ENCODE data around the gene ARFGAP1.
A peak's percentile ranks its signal among the peaks of the same experiment; 100 is the strongest.

ARFGAP1 gene

DNA sequence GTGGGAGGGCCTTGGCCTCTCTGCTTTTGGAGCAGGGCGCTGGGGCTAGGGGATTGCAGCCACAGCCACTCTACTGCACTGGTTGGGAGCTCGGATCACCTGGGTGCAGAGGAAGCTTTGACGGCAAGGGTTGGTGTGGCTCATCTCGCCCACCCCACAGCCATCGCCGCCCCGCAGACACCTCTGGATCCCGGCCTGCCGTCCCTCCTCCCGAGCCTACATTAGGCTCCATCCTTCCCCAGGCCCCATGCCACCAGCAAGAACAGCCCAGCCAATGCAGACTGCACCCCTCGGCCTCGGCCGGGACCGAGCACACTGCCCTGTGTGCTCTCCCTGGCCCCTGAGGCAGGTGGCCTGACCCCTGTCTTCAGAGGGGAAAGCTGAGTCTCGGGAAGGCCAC is 12.1 kb upstream of the ARFGAP1 start:
- DNase-seq (ENCODE audit: low spot score), result no peak

GRCh38 chr20:63261060-63261794 is 11.4 kb upstream of the ARFGAP1 start:
- DNase-seq (ENCODE audit: low spot score), result no peak

DNA sequence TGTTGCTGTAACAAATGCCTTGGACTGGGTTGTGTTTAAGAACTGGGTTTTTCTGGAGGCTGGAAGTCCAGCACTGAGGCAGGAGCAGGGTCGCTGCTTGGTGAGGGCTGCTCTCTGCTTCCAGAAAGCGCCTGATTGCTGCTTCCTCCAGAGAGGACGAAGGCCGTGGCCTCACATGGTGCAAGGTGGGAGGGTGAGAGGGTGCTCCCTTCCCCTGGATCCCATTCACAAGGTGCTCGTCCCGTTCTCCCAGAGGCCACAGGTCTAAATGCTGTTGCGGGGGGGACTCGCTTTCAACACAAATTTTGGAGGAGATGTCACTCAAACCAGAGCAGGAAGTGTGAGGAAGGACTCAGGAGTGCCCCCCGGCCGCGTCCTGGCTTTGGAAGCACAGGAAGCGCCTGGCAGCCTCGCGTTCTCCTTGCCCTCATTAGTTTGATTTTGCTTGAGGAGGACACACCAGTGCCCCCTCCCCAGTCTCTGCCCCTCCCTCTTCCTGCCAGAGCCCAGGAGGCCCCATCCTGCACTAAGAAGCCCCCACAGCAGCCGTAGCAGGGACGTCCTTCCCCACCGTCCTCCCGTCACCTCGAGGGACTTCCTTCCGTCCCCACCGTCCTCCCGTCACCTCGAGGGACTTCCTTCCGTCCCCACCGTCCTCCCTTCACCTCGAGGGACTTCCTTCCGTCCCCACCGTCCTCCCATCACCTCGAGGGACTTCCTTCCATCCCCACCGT is 10.7 kb upstream of the ARFGAP1 start:
- no peak for DNase-seq (ENCODE audit: low spot score)

GRCh38 chr20:63262836-63263235 is 9.8 kb upstream of the ARFGAP1 start:
- no peak for DNase-seq (ENCODE audit: low spot score)

GRCh38 chr20:63264000-63264399 is 8.6 kb upstream of the ARFGAP1 start:
- DNase-seq (ENCODE audit: low spot score), result no peak

DNA sequence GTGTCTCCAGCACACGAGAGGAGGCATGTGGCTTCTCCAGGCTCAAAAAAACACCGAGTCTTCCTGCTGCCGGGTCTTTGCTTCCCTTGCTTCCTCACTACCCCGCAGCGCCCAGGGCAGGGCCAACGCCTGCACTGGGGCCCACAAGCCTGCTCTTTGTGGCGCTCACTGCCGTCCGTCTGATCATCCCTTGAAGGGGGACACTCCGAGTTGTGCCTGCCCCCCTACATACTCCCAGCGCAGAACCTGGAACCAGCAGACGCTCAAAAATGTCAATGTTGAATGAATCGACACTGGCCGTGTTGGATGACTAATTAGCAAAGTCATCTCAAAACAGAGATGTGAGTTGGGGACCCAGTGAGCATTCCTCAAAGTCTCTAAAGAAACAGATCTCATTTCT is 8.1 kb upstream of the ARFGAP1 start:
- DNase-seq (ENCODE audit: low spot score), result no peak

DNA sequence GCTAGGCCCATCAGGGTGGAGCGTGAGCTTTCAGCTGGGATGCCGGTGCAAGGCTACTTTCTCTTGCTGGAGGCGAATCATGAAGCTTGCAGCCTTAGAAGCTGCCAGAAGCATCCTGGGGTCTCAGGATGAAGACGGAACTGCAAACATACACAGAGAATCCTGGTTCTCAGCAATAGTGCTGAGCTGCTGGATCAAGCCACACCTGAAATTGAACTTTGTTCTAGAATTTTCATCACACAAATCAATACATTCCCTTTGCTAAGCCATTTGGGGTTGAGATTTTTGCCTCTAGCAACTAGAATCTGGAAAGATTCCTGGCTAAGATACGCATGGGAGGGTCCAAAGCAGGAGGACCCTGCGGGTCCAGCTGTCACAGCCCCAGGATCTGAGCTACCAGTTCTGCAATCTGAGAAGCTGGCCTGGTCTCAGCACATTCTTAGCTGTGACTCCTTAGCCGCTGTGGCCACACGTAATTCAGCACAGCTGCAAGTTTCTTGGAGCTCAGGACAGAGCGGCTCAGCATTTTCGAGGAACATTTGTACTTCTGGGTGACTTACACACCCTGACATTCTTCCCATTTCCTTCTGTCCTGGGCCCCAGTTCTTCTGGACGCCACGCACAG is 6.6 kb upstream of the ARFGAP1 start:
- no peak for DNase-seq (ENCODE audit: low spot score)

DNA sequence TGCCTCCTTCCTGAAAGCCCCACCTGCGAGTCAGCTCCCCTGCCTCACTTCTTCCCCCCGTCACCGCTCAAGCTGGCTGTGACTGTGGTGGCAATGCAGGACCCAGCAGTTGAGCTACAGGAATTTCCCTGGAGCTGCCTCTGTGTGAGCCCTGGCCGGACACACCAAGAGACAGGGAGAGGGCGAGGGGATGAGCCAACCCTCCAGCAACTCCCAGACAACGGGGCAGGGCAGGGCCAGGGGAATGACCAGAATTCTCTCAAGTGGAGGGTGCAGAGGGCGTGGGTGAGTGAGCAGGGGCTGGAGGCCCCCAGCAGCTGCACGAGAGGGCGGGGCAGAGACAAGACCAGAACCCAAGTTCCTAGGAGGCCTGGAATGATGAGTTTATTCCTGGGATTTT is 4.9 kb upstream of the ARFGAP1 start:
- DNase-seq (ENCODE audit: low spot score), result no peak

DNA sequence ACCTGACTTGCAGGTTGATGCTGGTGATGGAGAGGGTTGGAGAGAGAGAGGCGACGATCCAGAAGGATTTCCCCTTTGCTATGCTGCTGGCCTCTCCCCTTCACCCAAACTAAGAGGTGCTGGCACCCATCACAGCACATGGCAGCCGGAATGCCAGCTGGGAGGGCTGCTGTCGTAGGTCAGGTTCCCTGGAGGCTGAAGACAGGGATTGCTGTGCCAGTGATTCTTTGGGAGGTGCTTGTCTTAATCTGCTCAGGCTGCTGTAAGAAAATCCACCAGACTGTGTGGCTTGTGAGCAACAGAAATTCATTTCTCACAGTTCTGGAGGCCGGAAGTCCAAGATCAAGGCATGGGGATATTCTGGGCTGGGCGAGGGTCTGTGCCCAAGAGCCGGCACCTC is 4.4 kb upstream of the ARFGAP1 start:
- no peak for DNase-seq (ENCODE audit: low spot score)

GRCh38 chr20:63268671-63269439 is 3.8 kb upstream of the ARFGAP1 start:
- DNase-seq (ENCODE audit: low spot score), result peak; percentile 39

- no peak for DNase-seq (ENCODE audit: low spot score)
Observed at GRCh38 chr20:63269724-63270123, 2.9 kb upstream of the ARFGAP1 start.

DNA sequence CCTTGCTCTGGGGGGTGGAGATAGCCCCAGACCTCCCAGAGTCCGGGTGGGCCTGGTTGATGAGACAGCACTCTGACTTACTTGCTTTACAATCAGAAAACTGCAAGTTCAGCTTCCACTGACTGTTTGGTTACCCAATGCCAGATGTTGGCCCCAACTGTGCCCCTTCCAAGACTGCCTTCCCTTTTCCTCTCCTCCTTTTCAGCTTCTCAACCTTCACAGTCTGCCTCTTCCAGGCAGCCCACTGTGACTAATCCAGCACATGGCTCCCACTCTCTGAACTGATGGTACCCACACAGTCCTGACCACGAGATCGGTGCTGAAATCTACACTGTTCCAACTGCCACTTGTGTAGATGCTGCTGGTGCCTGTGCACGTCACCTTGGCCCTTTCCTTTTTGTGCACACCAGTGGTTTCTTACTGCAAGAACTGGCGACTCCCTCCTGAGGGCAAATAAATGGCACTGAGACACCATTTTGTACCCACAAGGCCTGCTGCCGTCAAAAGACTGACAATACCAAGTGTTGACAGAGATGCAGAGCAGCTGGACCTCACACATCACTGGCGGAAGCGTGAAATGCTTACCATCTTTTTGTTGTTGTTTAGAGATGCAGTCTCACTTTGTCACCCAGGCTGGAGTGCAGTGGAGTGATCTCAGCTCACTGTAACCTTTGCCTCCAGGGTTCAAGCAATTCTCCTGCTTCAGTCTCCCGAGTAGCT is 1.8 kb upstream of the ARFGAP1 start:
- no peak for DNase-seq (ENCODE audit: low spot score)

GRCh38 chr20:63273059-63273579 is 506 bp downstream of the ARFGAP1 start:
- DNase-seq (ENCODE audit: low spot score), result no peak

DNA sequence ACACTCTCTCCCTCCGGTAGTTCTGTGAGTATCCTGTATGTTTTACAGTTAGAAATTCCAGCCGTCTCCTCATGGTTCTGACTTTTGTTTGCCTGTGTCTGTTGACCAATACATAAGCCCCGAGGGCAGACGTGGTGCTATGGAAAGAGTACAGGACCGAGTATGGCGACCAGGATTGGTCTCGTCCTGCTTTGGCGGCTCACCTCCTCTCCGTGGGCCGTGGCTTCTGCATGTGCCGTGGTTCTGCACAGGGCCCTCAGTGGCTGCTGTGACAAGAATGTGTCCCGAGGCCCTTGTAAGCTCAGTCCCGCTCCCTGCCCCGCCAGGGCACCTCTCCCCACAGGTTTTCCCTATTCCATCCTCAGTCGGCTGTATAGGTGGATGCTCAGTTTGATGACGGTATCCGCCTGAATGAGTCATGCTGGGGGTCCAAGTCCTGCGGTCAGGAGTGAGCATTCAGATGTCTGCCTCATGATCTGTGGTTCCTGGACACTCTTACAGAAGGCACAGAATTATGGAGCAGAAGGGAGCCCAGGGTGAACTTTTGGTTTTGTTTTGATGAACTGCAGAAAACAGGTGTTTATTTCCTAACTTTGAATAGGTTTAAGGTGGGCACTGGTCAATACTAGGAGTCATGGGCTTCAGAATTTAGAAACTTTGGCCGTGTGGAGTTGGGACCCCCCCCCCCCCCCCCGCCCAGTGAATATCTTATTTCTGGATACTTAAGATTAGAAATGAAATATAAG is 1.2 kb downstream of the ARFGAP1 start:
- DNase-seq (ENCODE audit: low spot score), result no peak

GRCh38 chr20:63274381-63275228 is 2.0 kb downstream of the ARFGAP1 start:
- DNase-seq (ENCODE audit: low spot score), result no peak

DNA sequence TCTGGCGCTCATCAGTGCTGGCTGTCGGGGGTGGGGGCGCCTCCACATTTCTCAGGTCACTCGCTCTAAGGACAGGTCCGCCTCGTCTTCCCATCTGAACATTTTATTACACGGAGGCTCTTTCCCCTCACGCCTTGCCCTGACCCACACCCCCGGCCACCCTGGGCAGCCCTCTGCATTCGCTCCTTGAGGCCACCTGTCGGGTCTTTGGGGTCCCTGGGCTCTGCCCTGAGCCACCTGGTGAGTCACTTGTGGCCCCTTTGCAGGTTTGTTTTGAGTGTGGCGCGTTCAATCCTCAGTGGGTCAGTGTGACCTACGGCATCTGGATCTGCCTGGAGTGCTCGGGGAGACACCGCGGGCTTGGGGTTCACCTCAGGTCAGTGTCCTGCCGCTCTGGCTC is 3.2 kb downstream of the ARFGAP1 start:
- DNase-seq (ENCODE audit: low spot score), result no peak

DNA sequence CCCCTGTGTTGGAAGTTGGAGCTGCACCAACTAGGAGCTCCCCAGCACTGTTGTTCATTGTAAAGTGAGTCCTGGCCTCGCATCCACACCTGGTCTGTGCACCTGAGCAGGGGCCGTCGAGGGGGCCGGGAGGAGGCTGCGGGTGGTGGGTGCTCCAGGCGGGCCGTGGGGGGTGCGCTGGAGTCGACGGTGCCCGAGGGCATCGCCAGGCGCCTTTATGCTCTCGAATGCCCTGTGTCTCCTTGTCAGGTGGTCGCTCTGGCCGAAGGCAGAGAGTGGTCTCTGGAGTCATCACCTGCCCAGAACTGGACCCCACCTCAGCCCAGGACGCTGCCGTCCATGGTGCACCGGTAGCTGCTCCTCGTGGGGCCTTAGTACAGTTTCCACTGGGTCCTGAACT is 4.3 kb downstream of the ARFGAP1 start:
- DNase-seq (ENCODE audit: low spot score), result no peak

GRCh38 chr20:63277466-63278272 is 5.1 kb downstream of the ARFGAP1 start:
- DNase-seq (ENCODE audit: low spot score), result no peak

DNA sequence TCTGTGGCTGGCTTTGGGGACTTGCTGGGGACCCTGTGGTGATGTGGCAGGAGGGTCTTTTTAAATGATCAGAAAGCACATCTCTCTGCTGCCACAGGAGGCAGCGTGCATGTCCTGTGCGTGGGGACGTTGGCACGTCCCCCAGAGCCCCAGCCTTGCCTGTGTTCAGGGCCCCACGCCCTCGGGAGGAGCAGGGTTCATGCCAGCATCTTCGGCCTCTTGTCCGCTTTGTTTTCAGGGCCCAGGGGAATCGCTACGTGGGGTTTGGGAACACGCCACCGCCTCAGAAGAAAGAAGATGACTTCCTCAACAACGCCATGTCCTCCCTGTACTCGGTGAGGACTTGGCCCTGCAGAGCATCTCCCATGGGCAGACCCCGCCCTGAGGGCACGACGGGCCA is 6.0 kb downstream of the ARFGAP1 start:
- DNase-seq (ENCODE audit: low spot score), result no peak

Data from putamen (tissue), 1 donor.